Body of pancreas (tissue), 4 donors: Measurements from ENCODE around the gene PSG4.
"Not testable (repeated sequence)": the region's sequence is repeated elsewhere in the genome, so short reads cannot be mapped to it uniquely, and the experiment has no call there.

Experiments
- CTCF ChIP-seq, 7 experiments: fragments of 450-650 bp in 4 of 7; fragments of 200-600 bp in 3 of 7; sonication (generic) in 3 of 7; IDR thresholded peaks; one replicate each; pipeline ENCODE4 v1.5.1; 2016 to 2019; ENCODE audit warnings: antibody characterized with exemption in 7 of 7
- POLR2A ChIP-seq, 3 donors: fragments of 450-650 bp; IDR thresholded peaks; one replicate each; pipeline ENCODE4 v1.6.1; 2016; ENCODE audit warnings: antibody characterized with exemption in 3 of 3, mild to moderate bottlenecking in 2 of 3

GRCh38 chr19:43251428-43251827 is 46.0 kb upstream of the PSG4 start:
- not testable (repeated sequence) for TF ChIP-seq CTCF, POLR2A (IDR thresholded peaks at IDR 0.05)
